GM19043 (cell line): ENCODE data around the gene EPN1.

Experiments used
- ATAC-seq: cut with Tn5 transposase; IDR thresholded peaks from one replicate; pipeline ENCODE4 v1.9.1; 2021; ENCODE audit warnings: low read depth; ENCODE audit not compliant: unreplicated experiment

Gene EPN1

DNA sequence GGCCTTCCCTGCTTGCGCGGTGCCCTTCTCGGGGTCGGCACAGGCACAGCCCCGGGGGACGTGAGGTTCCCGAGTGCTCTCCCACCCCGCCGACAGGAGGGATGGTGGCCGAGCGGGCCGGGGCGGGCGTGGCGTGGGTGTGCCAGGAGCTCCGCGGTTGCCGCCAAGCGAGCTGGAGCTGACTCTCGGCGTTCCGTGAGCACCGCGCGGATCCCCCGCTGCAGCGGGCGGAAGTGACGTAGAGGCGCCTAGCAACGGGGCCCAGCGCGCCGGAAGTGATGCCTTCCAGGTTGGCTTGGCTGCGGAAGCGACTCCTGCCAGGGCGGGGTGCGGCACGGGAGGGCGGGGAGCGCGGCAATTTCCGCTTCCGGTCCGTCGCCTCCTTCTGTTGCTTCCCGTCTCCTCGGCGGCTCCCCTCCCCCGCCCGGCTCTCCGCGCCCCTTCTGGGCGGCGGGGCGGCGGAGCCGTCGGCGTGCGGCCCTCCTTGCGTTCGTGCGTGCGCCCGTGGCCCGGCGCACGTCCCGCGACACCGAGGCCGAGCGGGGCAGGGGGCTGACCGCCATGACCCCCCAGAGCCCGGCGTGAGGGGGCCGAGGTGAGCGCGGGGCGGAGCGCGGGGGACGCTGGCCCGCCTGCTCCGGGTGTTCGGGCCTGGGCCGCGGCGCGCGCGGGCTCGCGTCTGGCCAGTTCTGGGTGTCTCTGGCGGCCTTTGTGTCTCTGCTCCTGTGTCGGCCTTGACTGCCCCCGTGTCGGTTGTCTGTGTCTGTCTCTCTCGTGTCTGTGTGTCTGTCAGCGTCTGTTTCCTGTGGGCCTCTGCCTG is at the start of gene EPN1:
Gene EPN1 (plus strand): TSS at position 386 of the 820 bp plus-strand sequence. CDS start 3,402 bp downstream, outside the sequence.
- ATAC-seq: peak; percentile 56

DNA sequence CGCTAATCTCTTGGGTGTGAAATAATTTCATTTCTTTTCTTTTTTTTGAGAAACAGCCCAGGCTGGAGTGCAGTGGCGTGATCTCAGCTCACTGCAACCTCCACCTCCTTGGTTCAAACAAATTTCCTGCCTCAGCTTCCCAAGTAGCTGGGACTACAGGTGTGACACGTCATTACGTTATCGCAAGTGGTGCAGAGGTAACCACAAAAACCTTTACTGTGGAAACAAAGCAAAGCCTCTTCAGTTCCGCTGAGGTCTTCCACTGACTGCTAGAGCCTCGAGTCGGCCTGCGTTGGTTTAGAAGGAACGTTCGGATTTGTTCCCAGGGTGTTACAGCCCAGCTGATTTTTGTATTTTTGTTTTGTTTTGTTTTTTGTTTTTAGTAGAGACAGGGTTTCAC is 48.7 kb upstream of the EPN1 start:
- ATAC-seq: no peak

DNA sequence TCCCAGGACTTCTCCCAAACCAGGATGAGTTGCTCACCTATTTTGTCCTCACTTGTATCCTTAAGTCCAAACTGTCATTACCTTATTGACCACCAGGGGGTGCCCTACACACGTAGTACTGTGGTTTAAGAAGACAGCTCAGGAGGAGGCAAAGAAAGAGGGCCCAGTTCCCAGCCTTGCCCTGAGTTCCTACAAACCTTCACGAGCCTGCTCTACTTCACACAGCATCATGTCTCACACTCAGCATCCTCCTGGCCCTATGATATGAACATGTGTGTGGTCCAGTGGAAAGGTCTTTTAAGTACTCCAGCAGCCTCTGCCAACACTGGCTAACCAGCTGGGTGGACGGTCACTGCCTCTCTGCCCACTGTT is 42.6 kb upstream of the EPN1 start:
- ATAC-seq: no peak

DNA sequence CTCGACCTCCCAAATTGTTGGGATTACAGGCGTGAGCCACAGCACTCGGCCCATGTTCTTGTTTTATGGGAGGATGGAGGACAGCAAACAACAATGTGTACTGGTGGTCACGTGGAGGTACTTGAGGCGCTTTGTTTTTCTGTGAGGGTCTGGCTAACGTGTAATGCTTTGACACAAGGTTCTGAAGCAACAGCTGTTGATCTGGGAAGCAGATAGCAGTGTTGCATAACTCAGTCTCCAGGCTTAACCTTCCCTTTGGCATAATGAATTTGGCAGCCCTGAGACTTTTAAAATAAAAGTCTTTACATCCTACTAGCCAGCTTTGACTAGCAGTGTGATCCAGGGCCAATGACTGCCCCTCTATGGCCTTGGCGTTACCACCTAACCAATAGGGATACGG is 41.2 kb upstream of the EPN1 start:
- no peak for ATAC-seq

DNA sequence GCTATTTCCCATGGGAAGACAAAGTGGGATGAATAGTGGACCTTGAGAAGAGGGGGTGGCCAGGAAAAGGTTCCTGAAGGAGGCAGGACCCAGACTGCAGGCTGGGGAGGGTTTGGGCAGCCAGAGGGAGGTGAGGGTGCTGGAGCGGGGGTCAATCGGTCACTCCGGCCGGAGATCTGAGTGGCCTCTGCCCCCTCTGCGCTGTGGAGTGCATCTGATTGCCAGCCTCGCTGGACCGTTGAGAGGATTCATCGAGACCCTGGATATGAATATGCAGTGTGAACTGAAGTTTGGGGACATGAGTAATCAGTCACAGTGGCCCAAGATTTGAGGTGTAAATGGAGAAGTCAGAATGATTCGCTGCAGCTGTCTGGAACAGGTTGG is 39.7 kb upstream of the EPN1 start:
- no peak for ATAC-seq

DNA sequence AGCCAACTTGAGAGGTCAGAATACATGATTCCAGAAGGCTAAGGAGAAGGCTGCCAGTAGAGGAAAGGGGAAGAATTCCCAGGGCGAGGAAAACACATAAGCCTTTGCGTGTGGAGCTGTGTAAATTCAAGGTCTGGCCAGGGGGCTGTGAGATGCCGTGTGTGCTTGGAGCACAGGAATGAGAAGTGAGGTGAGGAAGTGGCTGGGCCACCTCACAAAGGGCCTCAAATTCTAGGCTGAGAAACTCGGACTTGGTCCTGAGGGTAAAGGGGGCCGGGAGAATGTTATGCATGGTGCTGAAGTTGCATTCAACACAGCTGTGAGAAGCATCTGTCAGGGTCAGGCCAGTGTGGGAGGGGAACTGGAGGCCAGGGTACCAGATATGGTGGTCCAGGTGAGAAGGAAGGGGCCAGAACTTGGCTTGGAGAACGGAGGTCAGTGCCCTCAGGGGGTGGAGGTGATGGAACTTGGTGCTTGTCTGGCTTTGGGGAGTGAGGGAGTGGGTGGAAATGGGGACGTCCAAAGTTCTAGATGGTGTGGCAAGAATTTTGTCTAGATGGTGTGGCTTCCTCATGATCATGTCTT is 39.1 kb upstream of the EPN1 start:
- no peak for ATAC-seq

DNA sequence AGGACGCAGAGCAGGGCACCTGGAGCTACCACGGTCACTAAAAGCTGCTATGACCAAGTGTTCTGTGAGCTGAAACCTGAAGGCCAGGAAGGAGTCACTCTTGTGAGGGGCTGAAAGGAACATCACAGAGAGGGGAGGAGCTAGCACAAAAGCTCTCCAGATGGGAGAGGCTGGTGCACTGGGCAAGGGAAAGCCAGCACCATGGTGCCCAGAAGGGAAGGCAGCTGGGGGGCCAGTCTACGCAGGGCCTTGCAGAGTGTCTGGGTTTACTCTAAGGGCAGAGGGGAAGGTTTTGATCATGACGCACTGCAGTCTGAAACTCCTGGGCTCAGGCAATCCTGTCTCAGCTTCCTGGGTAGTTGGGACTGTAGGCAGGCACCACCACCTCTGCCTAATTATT is 38.3 kb upstream of the EPN1 start:
- no peak for ATAC-seq

DNA sequence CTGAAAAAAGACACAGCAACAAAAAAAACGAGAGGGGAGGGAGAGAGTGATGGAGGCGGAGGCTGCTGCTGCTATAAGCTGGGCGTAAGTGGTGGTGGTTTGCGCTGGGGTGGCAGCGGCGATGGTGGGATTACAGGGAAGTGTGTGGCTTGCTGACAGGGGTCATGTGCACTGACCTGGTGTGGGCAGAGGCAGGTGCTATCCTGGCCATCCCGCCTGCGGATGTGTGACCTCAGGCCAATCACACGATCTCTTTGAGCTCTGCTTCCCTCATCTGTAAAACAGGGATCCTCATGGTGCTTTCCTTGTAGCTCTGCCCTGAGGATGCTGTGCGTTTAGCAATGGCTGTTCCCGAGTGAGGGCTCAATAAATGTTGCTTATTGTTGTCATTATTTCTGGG is 37.5 kb upstream of the EPN1 start:
- ATAC-seq: no peak

DNA sequence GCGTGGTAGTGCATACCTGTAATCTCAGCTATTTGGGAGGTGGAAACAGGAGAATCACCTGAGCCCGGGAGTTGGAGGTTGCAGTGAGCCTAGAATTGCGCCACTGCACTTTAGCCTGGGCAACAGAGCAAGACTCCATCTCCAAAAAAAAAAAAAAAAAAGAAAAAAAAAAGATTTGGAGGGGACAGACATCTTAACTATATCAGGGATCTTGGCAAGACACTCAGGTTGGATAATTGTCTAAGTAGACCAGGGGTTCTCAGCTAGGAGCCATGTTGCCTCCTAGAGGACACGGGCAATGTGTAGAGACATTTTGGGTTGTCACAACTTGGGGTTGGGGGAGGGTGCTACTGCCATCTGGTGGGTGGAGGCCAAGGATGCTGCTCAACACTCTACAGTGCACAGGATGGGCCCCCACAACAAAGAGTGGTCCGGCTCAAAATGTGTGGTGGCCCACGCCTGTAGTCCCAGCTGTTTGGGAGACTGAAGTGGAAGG is 36.1 kb upstream of the EPN1 start:
- ATAC-seq: no peak

DNA sequence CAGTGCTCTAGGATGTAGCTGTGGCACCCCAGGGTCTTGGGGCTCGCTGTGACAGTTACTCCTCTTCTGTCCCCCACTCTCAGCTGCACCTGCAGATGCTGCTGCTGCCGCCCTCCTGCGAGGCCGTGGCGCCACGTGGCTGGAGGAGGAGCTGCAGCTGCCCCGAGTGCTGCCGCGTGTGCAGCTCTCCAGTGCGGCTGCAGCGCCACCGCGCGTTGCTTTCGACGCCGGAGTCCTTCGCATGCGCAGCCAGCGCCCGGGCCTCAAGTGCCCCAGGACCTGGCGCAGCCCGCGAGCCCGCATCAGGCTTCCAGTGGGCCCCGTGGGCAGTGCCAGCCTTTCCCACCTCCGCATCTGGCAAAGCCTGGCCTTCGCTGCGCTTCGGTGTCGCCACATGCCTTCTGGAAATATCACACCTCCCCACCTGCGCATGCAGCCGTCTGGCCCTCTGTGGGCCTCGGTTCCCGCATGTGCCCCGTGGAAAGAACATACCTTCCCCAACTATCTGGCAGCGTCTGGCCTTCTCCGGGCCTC is 34.9 kb upstream of the EPN1 start:
- no peak for ATAC-seq

DNA sequence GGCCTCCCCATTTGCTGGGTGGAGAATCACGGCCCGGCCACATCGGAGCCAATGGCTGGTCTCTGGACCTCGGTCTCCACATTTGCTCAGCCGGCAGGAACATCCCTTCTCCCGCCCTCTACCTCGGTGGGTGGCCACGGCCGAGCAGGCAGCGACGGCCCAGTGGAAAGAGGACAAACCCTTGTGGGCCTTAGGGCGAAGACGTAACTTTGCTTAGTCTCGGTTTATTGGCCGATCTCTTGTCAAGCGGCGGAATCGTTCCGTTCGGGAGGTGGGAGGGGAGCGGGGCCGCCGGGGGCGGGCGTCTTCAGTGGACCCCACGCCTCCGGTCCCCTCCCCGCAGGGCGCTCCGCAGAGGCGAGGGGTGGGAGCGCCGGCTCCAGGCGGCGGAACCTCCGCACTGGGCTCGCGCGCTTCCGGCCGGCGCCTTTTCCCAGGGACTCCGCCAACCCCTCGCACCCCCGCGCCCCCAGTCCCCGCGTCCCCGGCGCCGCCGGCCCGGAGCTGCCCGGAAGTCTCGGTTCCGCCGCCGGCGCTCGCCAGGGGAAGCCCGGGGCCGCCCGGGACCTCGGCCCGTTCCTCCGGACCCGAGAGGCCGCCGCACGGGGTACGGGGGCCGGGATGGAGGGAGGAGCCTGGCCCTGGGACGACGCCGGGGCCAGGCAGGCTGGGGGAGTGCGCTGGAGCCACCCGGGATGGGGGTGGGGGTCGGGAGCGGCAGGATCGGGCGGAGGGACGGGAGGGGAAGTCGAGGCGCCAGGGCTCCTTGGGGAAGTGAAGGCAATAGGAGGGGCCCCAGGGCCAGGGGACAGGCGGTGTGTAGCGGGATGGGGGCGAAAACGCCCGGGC is 34.2 kb upstream of the EPN1 start, which contains the start of gene ZNF580:
Gene ZNF580 (plus strand): TSS at position 426 of the 849 bp plus-strand sequence. CDS start 1,507 bp downstream, outside the sequence.
- ATAC-seq: no peak

DNA sequence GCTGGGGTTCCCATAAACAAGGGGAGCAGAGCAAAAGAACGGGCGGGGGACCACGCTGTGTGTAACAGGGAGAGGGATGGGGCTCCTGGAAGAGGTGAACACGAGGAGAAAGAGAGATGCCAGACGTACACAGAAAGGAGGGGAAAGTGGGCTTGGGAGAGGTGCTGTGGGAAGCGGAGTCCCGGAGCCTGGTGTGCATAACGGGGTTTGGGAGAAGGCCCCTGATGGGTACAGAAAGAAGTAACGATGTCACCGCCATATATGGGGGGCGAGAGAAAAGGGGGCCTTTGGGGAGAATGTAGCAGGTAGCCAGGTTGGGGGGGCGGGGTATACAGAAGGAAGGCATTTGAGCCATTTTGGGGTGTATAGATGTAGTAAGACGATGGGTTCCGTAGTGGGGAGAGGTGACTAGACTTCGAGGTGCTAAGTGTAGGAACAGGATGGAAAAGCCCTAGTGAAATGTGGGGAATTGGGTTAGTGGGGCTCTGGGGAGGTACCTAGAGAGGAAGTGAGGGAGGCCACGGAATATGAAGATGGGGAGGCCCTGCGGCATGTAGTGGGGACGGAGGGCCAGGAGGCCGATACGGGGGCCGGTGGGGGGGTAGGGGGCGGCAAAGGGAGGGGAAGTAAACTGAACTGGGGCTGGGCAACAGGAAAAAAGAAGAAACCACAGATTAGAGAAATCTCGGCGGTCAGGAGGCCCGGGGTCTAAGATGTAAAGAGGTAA is 33.4 kb upstream of the EPN1 start:
- ATAC-seq: no peak

DNA sequence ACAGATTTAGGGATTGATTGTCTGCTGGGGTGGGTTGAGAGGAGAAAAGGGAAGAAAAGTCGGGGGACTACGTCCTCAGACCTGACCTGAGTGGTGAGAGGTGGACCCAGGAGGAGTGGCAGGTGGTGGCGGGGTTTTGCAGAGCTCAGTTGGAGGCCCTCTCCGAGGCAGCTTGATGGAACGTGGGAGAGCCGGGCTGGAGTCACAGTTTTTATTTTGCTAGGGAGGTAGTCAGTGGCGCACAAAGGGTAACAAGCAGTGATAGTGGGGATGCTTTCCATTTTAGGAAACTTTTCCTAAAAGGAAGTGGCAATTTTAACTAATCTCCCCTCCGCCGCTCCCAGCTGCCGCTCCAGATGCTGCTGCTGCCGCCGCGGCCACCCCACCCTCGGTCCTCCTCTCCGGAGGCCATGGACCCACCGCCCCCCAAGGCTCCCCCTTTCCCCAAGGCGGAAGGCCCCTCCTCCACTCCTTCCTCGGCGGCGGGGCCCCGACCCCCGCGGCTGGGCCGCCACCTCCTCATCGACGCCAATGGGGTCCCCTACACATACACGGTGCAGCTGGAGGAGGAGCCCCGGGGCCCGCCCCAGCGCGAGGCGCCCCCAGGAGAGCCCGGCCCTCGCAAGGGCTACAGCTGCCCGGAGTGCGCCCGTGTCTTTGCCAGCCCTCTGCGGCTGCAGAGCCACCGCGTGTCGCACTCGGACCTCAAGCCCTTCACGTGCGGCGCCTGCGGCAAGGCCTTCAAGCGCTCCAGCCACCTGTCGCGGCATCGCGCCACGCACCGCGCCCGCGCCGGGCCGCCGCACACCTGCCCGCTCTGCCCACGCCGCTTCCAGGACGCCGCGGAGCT is 32.6 kb upstream of the EPN1 start:
- no peak for ATAC-seq

DNA sequence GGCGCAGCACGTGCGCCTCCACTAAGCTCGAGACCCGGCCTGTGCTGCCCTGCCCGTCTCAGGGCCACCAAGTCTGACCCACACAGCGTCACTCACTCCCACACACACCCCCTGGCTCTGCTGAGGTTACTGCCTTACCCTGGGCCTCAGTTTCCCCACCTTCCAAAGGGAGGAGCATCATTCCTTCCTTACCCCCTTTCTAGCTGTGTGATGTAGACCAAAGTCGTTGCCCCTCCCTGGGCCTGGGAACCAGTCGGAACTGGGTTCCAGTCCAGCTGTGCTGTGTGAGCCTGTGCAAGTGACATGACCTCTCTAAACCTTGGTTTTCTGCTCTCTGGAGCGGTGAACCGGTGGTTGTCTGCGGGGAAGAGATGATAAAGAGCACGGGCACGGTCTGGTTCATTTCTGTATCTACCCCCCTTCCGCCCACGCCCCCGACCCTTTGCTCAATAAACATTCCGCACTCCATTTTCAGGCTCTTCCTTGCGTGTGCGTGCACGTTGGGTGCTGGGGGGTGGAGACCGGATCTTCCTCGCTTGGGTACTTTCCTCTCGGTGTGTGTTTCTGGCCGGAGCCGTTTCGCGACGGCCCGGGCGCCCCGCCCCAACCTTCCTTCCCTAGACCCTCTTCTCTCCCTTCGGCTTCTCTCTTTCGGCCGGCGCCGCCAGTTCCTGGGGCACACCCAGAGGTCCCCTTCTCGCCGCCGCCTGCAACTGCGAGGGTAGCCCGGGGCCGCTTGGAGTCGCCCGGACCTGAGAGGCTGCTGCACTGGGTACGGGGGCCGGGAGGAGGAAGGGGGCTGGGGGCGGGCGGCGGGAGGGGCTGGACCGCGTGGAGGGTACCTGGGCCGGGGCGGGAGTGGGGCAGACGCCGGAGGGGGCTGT is 31.8 kb upstream of the EPN1 start, which contains the start of gene ZNF581:
Gene ZNF581 (plus strand): TSS at position 647 of the 884 bp plus-strand sequence. CDS start 923 bp downstream, outside the sequence.
- ATAC-seq: no peak

DNA sequence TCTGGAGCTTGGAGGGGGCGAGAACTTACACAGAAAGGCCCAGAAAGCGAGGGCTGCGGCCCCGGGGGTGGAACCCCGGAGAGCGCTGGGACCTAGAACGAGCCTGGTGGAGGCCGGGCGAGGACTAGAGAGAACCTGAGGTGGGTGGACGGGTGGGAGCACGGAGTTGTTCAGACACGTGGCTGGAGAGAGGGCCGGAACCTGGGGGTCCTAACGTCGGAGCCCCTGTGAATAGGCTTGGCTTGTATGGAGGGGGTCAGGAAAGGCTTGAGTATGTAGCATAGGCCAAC is 31.2 kb upstream of the EPN1 start:
- ATAC-seq: no peak

DNA sequence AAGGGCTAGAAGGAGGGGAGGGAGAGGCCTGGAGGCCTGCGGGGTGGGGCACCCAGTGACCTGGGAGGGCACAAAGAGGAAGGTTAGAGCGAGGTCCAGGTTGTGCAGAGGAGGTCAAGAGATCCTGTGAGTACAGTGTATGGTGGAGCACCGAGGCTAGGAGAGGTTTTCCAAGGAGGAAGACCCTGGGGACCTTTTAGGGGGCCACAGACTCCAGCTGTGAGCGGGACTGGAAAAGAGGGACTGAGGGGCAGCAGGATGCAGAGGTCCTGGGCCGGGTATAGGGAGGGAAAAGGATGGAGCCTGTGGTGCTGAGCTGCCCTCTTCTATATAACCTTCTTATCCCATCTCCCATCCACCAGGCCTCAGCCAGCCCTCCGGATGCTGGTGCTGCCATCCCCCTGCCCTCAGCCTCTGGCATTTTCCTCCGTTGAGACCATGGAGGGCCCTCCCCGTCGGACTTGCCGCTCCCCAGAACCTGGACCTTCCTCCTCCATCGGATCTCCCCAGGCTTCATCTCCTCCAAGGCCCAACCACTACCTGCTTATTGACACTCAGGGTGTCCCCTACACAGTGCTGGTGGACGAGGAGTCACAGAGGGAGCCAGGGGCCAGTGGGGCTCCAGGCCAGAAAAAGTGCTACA is 30.7 kb upstream of the EPN1 start:
- no peak for ATAC-seq

DNA sequence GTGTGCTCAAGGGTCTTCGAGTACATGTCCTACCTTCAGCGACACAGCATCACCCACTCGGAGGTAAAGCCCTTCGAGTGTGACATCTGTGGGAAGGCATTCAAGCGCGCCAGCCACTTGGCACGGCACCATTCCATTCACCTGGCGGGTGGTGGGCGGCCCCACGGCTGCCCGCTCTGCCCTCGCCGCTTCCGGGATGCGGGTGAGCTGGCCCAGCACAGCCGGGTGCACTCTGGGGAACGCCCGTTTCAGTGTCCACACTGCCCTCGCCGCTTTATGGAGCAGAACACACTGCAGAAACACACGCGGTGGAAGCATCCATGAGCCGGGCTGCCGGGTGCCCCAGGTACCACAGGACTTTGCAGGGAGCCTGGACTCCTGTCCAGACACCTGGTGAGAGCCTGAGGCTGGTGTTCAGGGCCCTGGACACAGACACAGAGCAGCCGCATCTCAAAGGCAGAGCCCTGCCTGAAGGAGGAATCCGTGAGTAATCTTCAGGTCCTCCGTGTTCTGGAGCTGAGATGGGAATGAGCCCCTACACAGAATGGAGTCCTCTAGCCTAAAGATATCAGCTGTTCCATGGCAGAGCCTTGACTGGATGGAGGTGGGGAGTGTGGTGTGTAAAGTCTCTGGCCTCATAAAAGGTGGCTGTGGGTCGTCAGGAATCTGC is 30.0 kb upstream of the EPN1 start:
- no peak for ATAC-seq

DNA sequence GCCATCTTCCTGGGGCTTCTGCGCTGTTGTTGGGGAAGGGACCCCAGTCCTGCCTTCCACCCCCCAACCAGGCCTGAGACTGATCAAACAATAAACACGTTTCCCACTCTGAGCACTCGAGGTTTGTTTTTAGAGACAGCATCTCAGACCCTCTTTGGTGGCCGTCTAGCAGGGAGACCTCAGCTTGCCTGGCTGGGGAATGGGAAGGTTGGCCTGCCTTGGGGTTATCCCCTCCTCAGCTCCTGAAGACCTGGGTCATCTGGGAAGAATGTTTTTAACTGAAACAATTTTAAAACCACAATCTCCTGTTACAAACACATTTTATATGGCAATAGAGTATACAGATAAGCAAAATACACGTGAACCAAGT is 29.5 kb upstream of the EPN1 start:
- ATAC-seq: no peak
